ENCODE results near the gene TRABD. TPM values are rescaled to one million over a fixed set of nuclear protein-coding genes. Genes with fewer than 3 reads are reported as not detected.
A peak's percentile ranks its signal among the peaks of the same experiment; 100 is the strongest.

Gene TRABD
- total RNA-seq, 4 donors from 2014 or later: 26.6 to 51.9 (median 31.5) TPM

DNA sequence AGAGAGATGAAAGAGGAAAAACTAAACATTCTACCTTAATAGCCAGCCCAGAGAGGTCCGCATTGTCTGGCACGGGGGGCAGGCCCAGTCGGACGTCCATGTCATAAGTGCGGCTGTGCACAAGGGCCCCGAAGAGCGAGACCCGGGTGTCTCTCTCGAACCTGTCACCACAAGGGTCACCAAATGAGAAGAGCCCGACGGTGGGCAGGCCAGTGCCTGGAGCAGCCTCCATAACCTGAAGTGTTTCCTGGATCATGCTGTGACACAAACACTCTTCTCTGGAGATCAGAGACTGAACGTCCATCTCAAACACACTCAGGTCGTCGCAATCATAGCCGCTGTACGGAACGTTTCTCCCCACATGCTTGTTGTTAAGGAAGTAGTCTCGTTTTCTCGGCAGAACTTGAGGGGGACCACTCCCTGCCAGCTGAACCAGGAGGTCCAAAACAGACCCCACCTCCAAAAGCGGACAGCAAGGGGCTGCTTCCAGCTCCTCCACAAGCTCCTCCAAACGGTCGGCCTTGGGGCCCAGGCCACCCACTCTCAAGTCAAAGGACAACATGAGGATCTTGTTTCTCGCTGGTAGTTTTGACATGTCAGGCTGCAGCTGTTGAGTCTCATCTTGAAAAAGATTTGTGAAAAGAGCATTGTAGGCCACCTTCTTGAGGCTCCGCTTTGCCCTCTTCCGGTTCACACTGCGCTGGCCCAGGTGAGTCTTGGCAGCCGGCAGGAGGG, 58.1 kb downstream of the TRABD start:
- DNase-seq: no peak
- Histone ChIP-seq H3K9me3 (no peaks in the 10 kb centered on the region), H3K27me3 (no peaks in the 10 kb centered on the region), H3K4me3 (replicated peaks in 1 of 3) (peak overlapping the region; percentile 77 to 100 (median 86)), H3K27ac (peak overlapping the region; percentile 46 to 83 (median 68)), H3K4me1 (peaks cover 34 to 39% of the 10 kb centered on the region in 2 donors), H3K36me3 (peaks cover 4 to 10% of the 10 kb centered on the region in 2 donors)
- intact Hi-C loops (cut with DNase I): loop anchor here (10.0 kb wide), 1 partner anchor 261 kb away; the partner anchor contains the start of genes LMF2 and NCAPH2
- TF ChIP-seq, protein P1, sequence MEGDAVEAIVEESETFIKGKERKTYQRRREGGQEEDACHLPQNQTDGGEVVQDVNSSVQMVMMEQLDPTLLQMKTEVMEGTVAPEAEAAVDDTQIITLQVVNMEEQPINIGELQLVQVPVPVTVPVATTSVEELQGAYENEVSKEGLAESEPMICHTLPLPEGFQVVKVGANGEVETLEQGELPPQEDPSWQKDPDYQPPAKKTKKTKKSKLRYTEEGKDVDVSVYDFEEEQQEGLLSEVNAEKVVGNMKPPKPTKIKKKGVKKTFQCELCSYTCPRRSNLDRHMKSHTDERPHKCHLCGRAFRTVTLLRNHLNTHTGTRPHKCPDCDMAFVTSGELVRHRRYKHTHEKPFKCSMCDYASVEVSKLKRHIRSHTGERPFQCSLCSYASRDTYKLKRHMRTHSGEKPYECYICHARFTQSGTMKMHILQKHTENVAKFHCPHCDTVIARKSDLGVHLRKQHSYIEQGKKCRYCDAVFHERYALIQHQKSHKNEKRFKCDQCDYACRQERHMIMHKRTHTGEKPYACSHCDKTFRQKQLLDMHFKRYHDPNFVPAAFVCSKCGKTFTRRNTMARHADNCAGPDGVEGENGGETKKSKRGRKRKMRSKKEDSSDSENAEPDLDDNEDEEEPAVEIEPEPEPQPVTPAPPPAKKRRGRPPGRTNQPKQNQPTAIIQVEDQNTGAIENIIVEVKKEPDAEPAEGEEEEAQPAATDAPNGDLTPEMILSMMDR (IDR thresholded peaks at IDR 0.05): no peak
- WGBS, 2 donors: 20 to 23% methylated on average over 14 to 25 of the region's 27 CpGs

DNA sequence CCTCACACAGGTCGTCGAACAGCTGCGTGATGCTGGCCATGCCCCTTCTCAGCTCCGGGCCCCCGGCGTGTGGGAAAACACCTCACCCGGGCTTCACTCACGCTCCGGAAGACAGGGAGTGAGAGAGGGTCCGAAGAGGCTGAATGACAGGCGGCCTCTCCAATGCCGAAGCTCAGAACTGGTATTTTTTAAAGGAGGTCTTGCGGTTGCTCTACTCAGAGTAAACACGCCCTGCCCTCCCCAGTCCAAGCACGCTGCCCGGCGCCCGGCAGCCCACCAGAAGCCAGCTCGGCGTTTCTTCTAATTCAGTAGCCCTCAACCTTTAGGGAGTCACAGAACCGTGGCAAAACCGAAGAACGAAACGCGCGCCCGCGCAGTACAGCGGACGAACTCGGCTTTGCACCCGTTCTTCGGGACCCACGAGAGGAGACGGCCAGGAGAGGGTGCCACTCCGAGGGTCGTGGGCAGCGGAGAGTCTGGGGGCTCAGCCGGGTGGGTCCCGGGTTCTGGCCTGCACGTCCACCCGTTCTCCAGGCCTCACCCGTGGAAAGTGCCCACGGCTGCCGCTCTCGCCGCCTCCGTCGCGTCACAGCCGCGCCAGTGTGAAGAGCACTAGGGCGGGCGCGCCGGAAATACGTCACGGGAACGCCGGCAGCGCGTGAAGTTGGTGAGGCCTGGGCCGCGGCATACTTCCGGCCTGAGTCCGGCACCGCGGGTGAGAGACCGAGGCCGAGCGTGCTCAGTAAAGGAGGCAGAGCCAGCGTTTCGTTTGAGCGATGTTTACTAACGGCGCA, 58.9 kb downstream of the TRABD start, which contains the start of gene TUBGCP6:
Gene TUBGCP6 (minus strand): TSS at position 604 of the 794 bp plus-strand sequence. CDS start 564 bp downstream, at position 40.
- 0% methylated on average over 19 to 58 of the region's 76 CpGs for WGBS, 2 donors

DNA sequence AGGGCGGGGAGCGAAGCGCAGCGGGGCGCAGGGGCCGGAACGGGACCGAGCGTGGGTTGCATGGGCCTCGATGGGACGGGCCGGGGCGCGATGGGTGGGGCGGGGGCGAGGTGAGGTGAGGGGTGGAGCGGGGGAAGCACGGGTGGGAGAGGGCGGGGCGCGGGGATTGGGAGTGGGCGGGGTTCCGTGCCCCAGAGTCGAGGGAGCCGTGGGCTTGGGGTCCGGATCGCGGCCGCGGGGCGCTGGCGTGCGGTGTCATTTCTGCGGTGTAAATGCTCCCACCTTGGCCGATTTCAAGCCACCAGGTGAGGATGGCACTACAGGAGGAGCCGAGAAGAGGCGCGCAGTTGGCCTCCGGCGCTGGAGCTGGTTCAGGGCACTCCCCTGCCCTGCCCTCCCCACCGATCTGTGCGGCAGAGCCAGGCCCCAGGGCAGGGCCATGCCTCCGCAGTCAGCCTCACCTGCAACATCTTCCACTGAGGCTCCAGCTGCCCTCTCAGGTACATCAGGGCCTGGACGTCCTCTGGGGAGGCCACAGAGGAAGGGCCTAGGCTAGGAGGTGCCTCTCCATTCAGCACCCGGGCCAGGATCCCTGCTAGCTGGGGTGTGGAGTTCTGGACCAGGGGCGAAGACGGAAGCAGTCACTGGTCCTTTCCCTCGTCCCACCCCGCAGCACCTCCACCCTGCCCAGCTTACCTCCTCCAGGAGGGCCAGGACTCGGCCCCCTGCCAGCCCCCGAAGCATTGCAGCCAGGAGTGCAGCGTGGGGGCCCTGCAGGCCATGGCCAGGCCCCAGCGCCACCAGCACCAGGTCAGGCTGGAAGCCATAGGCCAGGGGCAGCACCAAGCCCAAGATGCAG, 59.7 kb downstream of the TRABD start:
- Histone ChIP-seq H3K9me3 (no peaks in the 10 kb centered on the region), H3K4me1 (peaks cover 40 to 51% of the 10 kb centered on the region in 2 donors), H3K27me3 (no peaks in the 10 kb centered on the region), H3K4me3 (replicated peaks in 1 of 3) (peak overlapping the region; percentile 77 to 100 (median 86)), H3K36me3 (peaks cover 0 to 4% of the 10 kb centered on the region in 2 donors), H3K27ac (peak overlapping the region; percentile 46 to 83 (median 68))
- peak in 1 of 2 donors; percentile 12 for DNase-seq
- no peak for TF ChIP-seq POLR2A (IDR thresholded peaks at IDR 0.05)
- TF ChIP-seq, protein P1 (IDR thresholded peaks at IDR 0.05): no peak
- intact Hi-C loops (cut with DNase I): loop anchor here (10.0 kb wide), 1 partner anchor 259 kb away; the partner anchor contains the start of genes LMF2 and NCAPH2
- 21 to 54% methylated on average over 8 to 28 of the region's 53 CpGs for WGBS, 2 donors

More for the DNA sequence above, 58.9 kb downstream of the TRABD start, which contains the start of gene TUBGCP6:
- peak within 1 kb of the TSS; percentile 77 to 100 (median 86) for H3K4me3 ChIP-seq (replicated peaks in 1 of 3)
- H3K4me1 ChIP-seq: peaks cover 34 to 42% of the 10 kb centered on the region in 2 donors
- intact Hi-C loops (cut with DNase I): loop anchor here (10.0 kb wide), 1 partner anchor 260 kb away; the partner anchor contains the start of genes LMF2 and NCAPH2
- H3K27ac ChIP-seq: peak within 1 kb of the TSS; percentile 46 to 83 (median 68)
- no peaks in the 10 kb centered on the region for H3K9me3 ChIP-seq
- H3K27me3 ChIP-seq: no peaks in the 10 kb centered on the region
- DNase-seq: peak; percentile 95 to 96
- peaks cover 4% of the 10 kb centered on the region in 2 donors for H3K36me3 ChIP-seq
- peak in 1 of 2 donors; percentile 80 for TF ChIP-seq POLR2A (IDR thresholded peaks at IDR 0.05)
- TF ChIP-seq, protein P1 (IDR thresholded peaks at IDR 0.05): peak in 4 of 6 experiments; percentile 7 to 27 (median 22)

DNA sequence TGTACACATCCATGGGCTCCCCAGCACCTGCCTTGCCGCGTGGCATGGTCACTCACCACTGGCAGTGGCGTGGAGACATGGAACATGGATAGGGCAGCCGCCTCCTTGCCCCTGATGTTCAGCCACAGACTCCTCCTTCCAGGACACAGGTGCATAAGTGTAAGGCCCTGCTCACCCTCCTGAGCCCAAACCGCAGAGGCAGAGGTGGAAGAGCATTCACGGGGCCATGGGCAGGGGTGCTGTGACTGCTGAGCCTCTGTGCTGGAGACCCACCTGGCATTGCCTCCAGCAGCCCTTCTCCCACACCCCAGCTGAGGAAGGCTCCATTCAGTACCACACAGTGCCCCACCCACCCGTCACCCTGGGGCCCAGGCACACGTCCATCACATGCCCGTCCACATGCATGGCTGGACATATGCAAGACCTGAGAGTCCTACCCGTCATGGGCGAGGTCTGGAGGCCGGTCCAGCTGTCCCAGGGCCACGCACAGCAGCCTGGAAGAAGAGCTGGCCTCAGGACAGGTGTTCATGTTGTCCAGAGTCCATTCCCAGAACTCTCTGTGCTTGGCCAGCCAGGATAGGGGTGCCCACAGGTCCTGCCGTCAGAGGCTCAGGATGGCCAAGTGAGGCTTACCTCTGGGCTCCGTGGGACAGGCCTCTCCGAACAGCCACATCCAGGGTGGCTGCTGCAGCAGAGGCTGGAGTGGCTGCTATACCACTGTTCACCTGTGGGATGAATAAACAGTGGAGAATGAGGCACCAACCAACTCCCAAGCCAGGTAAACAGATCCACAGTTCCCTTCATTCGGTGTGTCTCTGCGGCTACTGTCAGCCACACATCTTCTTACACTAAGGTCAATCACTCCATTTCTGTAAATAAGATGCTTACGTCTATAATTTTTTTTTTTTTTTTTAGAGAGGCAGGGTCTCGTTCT, 60.8 kb downstream of the TRABD start:
- Histone ChIP-seq H3K27ac (no peak overlapping the region), H3K36me3 (peaks cover 0 to 4% of the 10 kb centered on the region in 2 donors), H3K9me3 (no peaks in the 10 kb centered on the region), H3K27me3 (no peaks in the 10 kb centered on the region), H3K4me3 (replicated peaks in 1 of 3) (no peak overlapping the region), H3K4me1 (peaks cover 39 to 48% of the 10 kb centered on the region in 2 donors)
- no peak for DNase-seq
- TF ChIP-seq, protein P1 (IDR thresholded peaks at IDR 0.05): no peak
- no peak for TF ChIP-seq POLR2A (IDR thresholded peaks at IDR 0.05)
- 90 to 92% methylated on average over 15 to 19 of the region's 20 CpGs for WGBS, 2 donors
- intact Hi-C loops (cut with DNase I): loop anchor here (10.0 kb wide), 1 partner anchor 258 kb away; the partner anchor contains the start of genes LMF2 and NCAPH2

Measured in thyroid gland (tissue), 4 donors.